GM12878 (cell line): Measurements from ENCODE around the gene NCAPH2. TPM values are rescaled to one million over a fixed set of nuclear protein-coding genes. Genes with fewer than 3 reads are reported as not detected.

Experiments
- BCL11A ChIP-seq: IDR thresholded peaks from 2 replicates; pipeline ENCODE4 v1.6.1; 2011; ENCODE audit warnings: low read depth, low read length
- EP300 ChIP-seq, 2 experiments: fragments of 150-350 bp in 1 of 2; IDR thresholded peaks; 2 replicates each; pipeline ENCODE4 v1.6.1; 2011 to 2012; ENCODE audit warnings: low read depth in 2 of 2, low read length in 2 of 2, borderline replicate concordance in 1 of 2, improper control_type of control experiment in 1 of 2, inconsistent platforms in 1 of 2; ENCODE audit not compliant: control insufficient read depth in 1 of 2
- FOS ChIP-seq: IDR thresholded peaks from 3 replicates; pipeline ENCODE4 v1.6.1; 2011; ENCODE audit warnings: borderline replicate concordance; ENCODE audit not compliant: insufficient read length; ENCODE audit errors: extremely low read depth
- JUNB ChIP-seq: IDR thresholded peaks from 2 replicates; pipeline ENCODE4 v1.6.1; 2016; ENCODE audit warnings: antibody characterized with exemption, mild to moderate bottlenecking
- MTA2 ChIP-seq: fragments of 450-650 bp; IDR thresholded peaks from 2 replicates; pipeline ENCODE4 v1.6.1; 2016; ENCODE audit warnings: low read depth, mild to moderate bottlenecking, moderate library complexity
- NBN ChIP-seq: fragments of 450-650 bp; IDR thresholded peaks from 2 replicates; pipeline ENCODE4 v1.6.1; 2016
- NFXL1 ChIP-seq: fragments of 450-650 bp; IDR thresholded peaks from 2 replicates; pipeline ENCODE4 v1.6.1; 2017; ENCODE audit warnings: antibody characterized with exemption, mild to moderate bottlenecking, borderline replicate concordance
- POLR2AphosphoS2 ChIP-seq: IDR thresholded peaks from 2 replicates; pipeline ENCODE4 v1.6.1; 2011; ENCODE audit warnings: low read depth, mild to moderate bottlenecking, low read length, improper control_type of control experiment, moderate library complexity
- POLR2AphosphoS5 ChIP-seq: IDR thresholded peaks from 2 replicates; pipeline ENCODE4 v1.6.1; 2011; ENCODE audit warnings: mild to moderate bottlenecking, low read length, inconsistent platforms
- RAD51 ChIP-seq: fragments of 450-650 bp; IDR thresholded peaks from 2 replicates; pipeline ENCODE4 v1.6.1; 2016; ENCODE audit warnings: moderate library complexity, mild to moderate bottlenecking, inconsistent platforms
- RUNX3 ChIP-seq: IDR thresholded peaks from 2 replicates; pipeline ENCODE4 v1.6.1; 2012; ENCODE audit warnings: low read length, inconsistent platforms
- SUZ12 ChIP-seq: fragments of 200-600 bp; sonication (generic); IDR thresholded peaks from one replicate; pipeline ENCODE4 v1.6.1; 2018; ENCODE audit warnings: antibody characterized with exemption, mild to moderate bottlenecking; ENCODE audit not compliant: unreplicated experiment
- TBL1XR1 ChIP-seq: IDR thresholded peaks from 2 replicates; pipeline ENCODE4 v1.6.1; 2012; ENCODE audit warnings: low read depth, low read length, improper control_type of control experiment
- TCF3 ChIP-seq: IDR thresholded peaks from 2 replicates; pipeline ENCODE4 v1.6.1; 2012; ENCODE audit warnings: low read depth, mild to moderate bottlenecking, low read length, borderline replicate concordance; ENCODE audit not compliant: insufficient read depth
- ZNF217 ChIP-seq: fragments of 450-650 bp; IDR thresholded peaks from 2 replicates; pipeline ENCODE4 v1.6.1; 2017; ENCODE audit warnings: antibody characterized with exemption, mild to moderate bottlenecking
- polyA plus RNA-seq, 11 experiments: library from polyadenylated mRNA; depleted of rRNA in 4 of 11; unstranded in 6 of 11; stranded (reverse) in 5 of 11; fragments of >200 nt; fragmentation: Nextera tagmentation in 4 of 11; fragmentation: Illumina TruSeq in 1 of 11; extraction: Ambion mirVana in 4 of 11; extraction: Trizol in 1 of 11; gene quantifications; 1 replicate in 1 of 11; 2 replicates in 10 of 11; pipeline versions ENCODE4 v1.2.1 to v1.2.3, GENCODE V29; 2011 to 2016; ENCODE audit warnings: inconsistent platforms in 2 of 11, missing spikeins in 2 of 11, low read depth in 1 of 11
- total RNA-seq, 4 experiments: library from RNA; depleted of rRNA in 3 of 4; stranded (reverse); fragments of >200 nt in 3 of 4; fragmentation: Illumina TruSeq in 1 of 4; extraction: Trizol in 1 of 4; gene quantifications; 2 replicates each; pipeline versions ENCODE4 v1.2.1 to v1.2.3, GENCODE V29; 2013 to 2021
- TF ChIP-seq, protein P1 (sequence below): IDR thresholded peaks from 2 replicates; pipeline ENCODE4 v1.6.1; 2012; ENCODE audit warnings: mild to moderate bottlenecking, low read depth, low read length
- TF ChIP-seq, protein P2 (sequence below): IDR thresholded peaks from 2 replicates; pipeline ENCODE4 v1.6.1; 2011; ENCODE audit warnings: mild to moderate bottlenecking, low read depth, low read length, moderate library complexity; ENCODE audit not compliant: insufficient replicate concordance
- TF ChIP-seq, protein P3 (sequence below): fragments of 450-650 bp; IDR thresholded peaks from 2 replicates; pipeline ENCODE4 v1.6.1; 2017; ENCODE audit warnings: borderline replicate concordance
- TF ChIP-seq, protein P4 (sequence below): IDR thresholded peaks from 2 replicates; pipeline ENCODE4 v1.6.1; 2011; ENCODE audit warnings: low read depth, low read length, improper control_type of control experiment, borderline replicate concordance
- TF ChIP-seq, protein P5 (sequence below): fragments of 450-650 bp; IDR thresholded peaks from 2 replicates; pipeline ENCODE4 v1.6.1; 2017; ENCODE audit warnings: low read depth, mild to moderate bottlenecking, moderate library complexity

Gene NCAPH2
- total and polyA plus RNA-seq, 10 of the 15 experiments (the other 5 are each of a cell fraction or from before 2014, with no cell fraction given) = 5.0 to 110 (median 59.9) TPM

DNA sequence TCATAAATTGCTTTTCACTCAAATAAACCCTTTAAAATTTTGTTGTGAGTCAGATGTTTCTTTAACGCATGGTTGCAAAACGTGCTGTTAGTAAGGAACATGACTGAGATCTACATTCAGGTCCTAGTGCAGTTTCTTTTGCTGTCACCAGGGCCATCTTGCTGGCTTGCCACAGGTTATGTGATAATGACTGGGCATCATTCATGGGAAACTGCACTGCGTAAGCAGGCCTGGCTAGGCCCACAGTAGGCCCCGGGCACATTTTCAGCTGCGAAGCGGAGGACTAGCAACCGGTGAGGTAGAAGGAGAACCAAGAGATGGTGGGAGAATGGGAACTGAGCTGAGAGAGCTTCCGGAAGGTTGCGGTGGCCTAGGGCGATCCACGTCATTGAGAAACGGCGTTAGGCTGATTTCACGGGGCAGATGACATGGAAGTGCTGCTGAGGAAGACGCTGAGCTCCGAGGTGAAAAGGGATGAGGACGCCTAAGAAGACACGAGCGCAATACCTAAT is 34.4 kb downstream of the NCAPH2 start (continued):
- TF ChIP-seq, protein P1, sequence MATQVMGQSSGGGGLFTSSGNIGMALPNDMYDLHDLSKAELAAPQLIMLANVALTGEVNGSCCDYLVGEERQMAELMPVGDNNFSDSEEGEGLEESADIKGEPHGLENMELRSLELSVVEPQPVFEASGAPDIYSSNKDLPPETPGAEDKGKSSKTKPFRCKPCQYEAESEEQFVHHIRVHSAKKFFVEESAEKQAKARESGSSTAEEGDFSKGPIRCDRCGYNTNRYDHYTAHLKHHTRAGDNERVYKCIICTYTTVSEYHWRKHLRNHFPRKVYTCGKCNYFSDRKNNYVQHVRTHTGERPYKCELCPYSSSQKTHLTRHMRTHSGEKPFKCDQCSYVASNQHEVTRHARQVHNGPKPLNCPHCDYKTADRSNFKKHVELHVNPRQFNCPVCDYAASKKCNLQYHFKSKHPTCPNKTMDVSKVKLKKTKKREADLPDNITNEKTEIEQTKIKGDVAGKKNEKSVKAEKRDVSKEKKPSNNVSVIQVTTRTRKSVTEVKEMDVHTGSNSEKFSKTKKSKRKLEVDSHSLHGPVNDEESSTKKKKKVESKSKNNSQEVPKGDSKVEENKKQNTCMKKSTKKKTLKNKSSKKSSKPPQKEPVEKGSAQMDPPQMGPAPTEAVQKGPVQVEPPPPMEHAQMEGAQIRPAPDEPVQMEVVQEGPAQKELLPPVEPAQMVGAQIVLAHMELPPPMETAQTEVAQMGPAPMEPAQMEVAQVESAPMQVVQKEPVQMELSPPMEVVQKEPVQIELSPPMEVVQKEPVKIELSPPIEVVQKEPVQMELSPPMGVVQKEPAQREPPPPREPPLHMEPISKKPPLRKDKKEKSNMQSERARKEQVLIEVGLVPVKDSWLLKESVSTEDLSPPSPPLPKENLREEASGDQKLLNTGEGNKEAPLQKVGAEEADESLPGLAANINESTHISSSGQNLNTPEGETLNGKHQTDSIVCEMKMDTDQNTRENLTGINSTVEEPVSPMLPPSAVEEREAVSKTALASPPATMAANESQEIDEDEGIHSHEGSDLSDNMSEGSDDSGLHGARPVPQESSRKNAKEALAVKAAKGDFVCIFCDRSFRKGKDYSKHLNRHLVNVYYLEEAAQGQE = no peak
- TF ChIP-seq RAD51 = 0 out of 2 replicates have a peak, but pooled peaks have one; percentile 8
- no peak; the same call in 1 of the 2 replicates for TF ChIP-seq POLR2AphosphoS2
- TF ChIP-seq, protein P2, sequence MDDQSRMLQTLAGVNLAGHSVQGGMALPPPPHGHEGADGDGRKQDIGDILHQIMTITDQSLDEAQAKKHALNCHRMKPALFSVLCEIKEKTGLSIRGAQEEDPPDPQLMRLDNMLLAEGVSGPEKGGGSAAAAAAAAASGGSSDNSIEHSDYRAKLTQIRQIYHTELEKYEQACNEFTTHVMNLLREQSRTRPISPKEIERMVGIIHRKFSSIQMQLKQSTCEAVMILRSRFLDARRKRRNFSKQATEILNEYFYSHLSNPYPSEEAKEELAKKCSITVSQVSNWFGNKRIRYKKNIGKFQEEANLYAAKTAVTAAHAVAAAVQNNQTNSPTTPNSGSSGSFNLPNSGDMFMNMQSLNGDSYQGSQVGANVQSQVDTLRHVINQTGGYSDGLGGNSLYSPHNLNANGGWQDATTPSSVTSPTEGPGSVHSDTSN = no peak
- peak; percentile 52; the same call in 1 of the 2 replicates for TF ChIP-seq BCL11A
- TF ChIP-seq POLR2AphosphoS5 = peak; percentile 94
- TF ChIP-seq SUZ12 = no peak
- peak; percentile 84 for TF ChIP-seq RUNX3
- no peak for TF ChIP-seq FOS
- no peak for TF ChIP-seq NFXL1
- TF ChIP-seq, protein P3, sequence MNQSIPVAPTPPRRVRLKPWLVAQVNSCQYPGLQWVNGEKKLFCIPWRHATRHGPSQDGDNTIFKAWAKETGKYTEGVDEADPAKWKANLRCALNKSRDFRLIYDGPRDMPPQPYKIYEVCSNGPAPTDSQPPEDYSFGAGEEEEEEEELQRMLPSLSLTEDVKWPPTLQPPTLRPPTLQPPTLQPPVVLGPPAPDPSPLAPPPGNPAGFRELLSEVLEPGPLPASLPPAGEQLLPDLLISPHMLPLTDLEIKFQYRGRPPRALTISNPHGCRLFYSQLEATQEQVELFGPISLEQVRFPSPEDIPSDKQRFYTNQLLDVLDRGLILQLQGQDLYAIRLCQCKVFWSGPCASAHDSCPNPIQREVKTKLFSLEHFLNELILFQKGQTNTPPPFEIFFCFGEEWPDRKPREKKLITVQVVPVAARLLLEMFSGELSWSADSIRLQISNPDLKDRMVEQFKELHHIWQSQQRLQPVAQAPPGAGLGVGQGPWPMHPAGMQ = no peak
- TF ChIP-seq TBL1XR1 = peak; percentile 60; the same call in 1 of the 2 replicates
- TF ChIP-seq MTA2 = peak; percentile 81
- TF ChIP-seq, protein P4, sequence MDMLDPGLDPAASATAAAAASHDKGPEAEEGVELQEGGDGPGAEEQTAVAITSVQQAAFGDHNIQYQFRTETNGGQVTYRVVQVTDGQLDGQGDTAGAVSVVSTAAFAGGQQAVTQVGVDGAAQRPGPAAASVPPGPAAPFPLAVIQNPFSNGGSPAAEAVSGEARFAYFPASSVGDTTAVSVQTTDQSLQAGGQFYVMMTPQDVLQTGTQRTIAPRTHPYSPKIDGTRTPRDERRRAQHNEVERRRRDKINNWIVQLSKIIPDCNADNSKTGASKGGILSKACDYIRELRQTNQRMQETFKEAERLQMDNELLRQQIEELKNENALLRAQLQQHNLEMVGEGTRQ = no peak
- peak; percentile 72; the same call in 1 of the 2 replicates for TF ChIP-seq TCF3
- peak; percentile 90 for TF ChIP-seq JUNB
- peak; percentile 65 to 74; a peak in 3 of 4 replicates for TF ChIP-seq EP300 (IDR thresholded peaks at IDR 0.05; ENCODE audit: borderline replicate concordance in 1 of 2, control insufficient read depth in 1 of 2, low read depth in 2 of 2, low read length in 2 of 2)
- TF ChIP-seq NBN = peak; percentile 89
- TF ChIP-seq, protein P5, sequence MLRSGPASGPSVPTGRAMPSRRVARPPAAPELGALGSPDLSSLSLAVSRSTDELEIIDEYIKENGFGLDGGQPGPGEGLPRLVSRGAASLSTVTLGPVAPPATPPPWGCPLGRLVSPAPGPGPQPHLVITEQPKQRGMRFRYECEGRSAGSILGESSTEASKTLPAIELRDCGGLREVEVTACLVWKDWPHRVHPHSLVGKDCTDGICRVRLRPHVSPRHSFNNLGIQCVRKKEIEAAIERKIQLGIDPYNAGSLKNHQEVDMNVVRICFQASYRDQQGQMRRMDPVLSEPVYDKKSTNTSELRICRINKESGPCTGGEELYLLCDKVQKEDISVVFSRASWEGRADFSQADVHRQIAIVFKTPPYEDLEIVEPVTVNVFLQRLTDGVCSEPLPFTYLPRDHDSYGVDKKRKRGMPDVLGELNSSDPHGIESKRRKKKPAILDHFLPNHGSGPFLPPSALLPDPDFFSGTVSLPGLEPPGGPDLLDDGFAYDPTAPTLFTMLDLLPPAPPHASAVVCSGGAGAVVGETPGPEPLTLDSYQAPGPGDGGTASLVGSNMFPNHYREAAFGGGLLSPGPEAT = peak; percentile 55; the same call in 1 of the 2 replicates
- TF ChIP-seq ZNF217 = no peak
